ENCODE results near the gene OR8B8.
"Not testable (repeated sequence)": the region's sequence is repeated elsewhere in the genome, so short reads cannot be mapped to it uniquely, and the experiment has no call there.

- TF ChIP-seq MYC (IDR thresholded peaks at IDR 0.05; ENCODE audit: low read depth, low read length); CTCF (IDR thresholded peaks at IDR 0.05; ENCODE audit: low read depth, low read length); POLR2A (IDR thresholded peaks at IDR 0.05; ENCODE audit: extremely low read depth, insufficient read length): not testable (repeated sequence)
These were observed 13.9 kb upstream of the OR8B8 start for GRCh38 chr11:124459379-124459778.
